Right ventricle myocardium inferior (tissue), 1 donor: Measurements from ENCODE around the gene CACNA1D. TPM values are rescaled to one million over a fixed set of nuclear protein-coding genes. Genes with fewer than 3 reads are reported as not detected.

Experiments used
- ATAC-seq: fragments of 200-7000 bp; cut with Tn5 transposase; one replicate; pipeline ENCODE4 v1.9.1; 2020; ENCODE audit warnings: mild to moderate bottlenecking, moderate library complexity
- DNase-seq: peaks from one replicate; pipeline ENCODE4 v3.0.0; 2021; ENCODE audit errors: missing footprints
- intact Hi-C: fragments of 100-400 bp; cut with DNase I; formaldehyde crosslinking; loops from one replicate; pipeline ENCODE4 v1.11.0; 2022
- total RNA-seq: library from RNA; stranded (reverse); fragmentation: NEBNext Ultra II Directional; extraction: Animal tissue kit (Norgen Biotek cat#: 25700); gene quantifications from one replicate; pipeline ENCODE4 v1.2.1, GENCODE V29; 2021
- donor health status: DM: no; HTN: yes; CAD: no; lungs with severe emphysema.

The CACNA1D gene
- total RNA-seq, 1 donor from 2014 or later = 1.1 TPM

- DNase-seq (no peak), ATAC-seq (no peak)
- intact Hi-C loops = no loop called here
These were observed 171.4 kb downstream of the CACNA1D start for GRCh38 chr3:53665608-53666425.

- intact Hi-C loops = no loop called here
- no peak for ATAC-seq
- DNase-seq = no peak
These were observed 174.5 kb downstream of the CACNA1D start for GRCh38 chr3:53668872-53669271.

- no peak for DNase-seq
- no peak for ATAC-seq
- intact Hi-C loops = no loop called here
These were observed 176.3 kb downstream of the CACNA1D start for GRCh38 chr3:53670721-53671120.

- DNase-seq = no peak
- intact Hi-C loops = no loop called here
- ATAC-seq = no peak
These were observed 177.0 kb downstream of the CACNA1D start for GRCh38 chr3:53671192-53671960.

- intact Hi-C loops = no loop called here
- ATAC-seq (no peak), DNase-seq (no peak)
These were observed 177.5 kb downstream of the CACNA1D start for GRCh38 chr3:53671961-53672299.

GRCh38 chr3:53672981-53673380, 178.6 kb downstream of the CACNA1D start:
- no peak for DNase-seq
- intact Hi-C loops = no loop called here
- no peak for ATAC-seq

- no peak for ATAC-seq
- no peak for DNase-seq
- intact Hi-C loops = no loop called here
These were observed 179.4 kb downstream of the CACNA1D start for GRCh38 chr3:53673722-53674350.

GRCh38 chr3:53674582-53674981, 180.2 kb downstream of the CACNA1D start:
- intact Hi-C loops = no loop called here
- DNase-seq (no peak), ATAC-seq (no peak)

- intact Hi-C loops = no loop called here
- peak; percentile 17 for ATAC-seq
- DNase-seq = no peak
These were observed 180.7 kb downstream of the CACNA1D start for GRCh38 chr3:53675022-53675697.

- ATAC-seq (peak; percentile 17), DNase-seq (no peak)
- intact Hi-C loops = no loop called here
These were observed 181.5 kb downstream of the CACNA1D start for GRCh38 chr3:53675942-53676341.

- intact Hi-C loops = loop anchor here (1.0 kb wide), 1 partner anchor 31 kb away; no protein-coding TSS in a partner anchor
- DNase-seq = no peak
- ATAC-seq = peak; percentile 59
These were observed 183.0 kb downstream of the CACNA1D start for GRCh38 chr3:53677413-53677812.

- intact Hi-C loops = no loop called here
- ATAC-seq = no peak
- peak; percentile 69 for DNase-seq
These were observed 185.6 kb downstream of the CACNA1D start for GRCh38 chr3:53680028-53680427.

GRCh38 chr3:53682807-53683206, 188.4 kb downstream of the CACNA1D start:
- intact Hi-C loops = no loop called here
- DNase-seq (no peak), ATAC-seq (no peak)

GRCh38 chr3:53688066-53688465, 193.7 kb downstream of the CACNA1D start:
- no peak for DNase-seq
- ATAC-seq = no peak
- intact Hi-C loops = no loop called here

- DNase-seq (no peak), ATAC-seq (no peak)
- intact Hi-C loops = no loop called here
These were observed 194.6 kb downstream of the CACNA1D start for GRCh38 chr3:53688989-53689388.

GRCh38 chr3:53689681-53690080, 195.3 kb downstream of the CACNA1D start:
- DNase-seq (no peak), ATAC-seq (no peak)
- intact Hi-C loops = no loop called here

GRCh38 chr3:53690521-53690920, 196.1 kb downstream of the CACNA1D start:
- no peak for ATAC-seq
- intact Hi-C loops = no loop called here
- no peak for DNase-seq

- no peak for ATAC-seq
- intact Hi-C loops = no loop called here
These were observed 196.9 kb downstream of the CACNA1D start for GRCh38 chr3:53691349-53691748.

GRCh38 chr3:53691885-53692284, 197.5 kb downstream of the CACNA1D start:
- ATAC-seq = no peak
- no peak for DNase-seq
- intact Hi-C loops = no loop called here

More at GRCh38 chr3:53691349-53691748, 196.9 kb downstream of the CACNA1D start:
- DNase-seq = no peak
